Measurements from ENCODE around the gene TMEM91. TPM values are rescaled to one million over a fixed set of nuclear protein-coding genes. Genes with fewer than 3 reads are reported as not detected.

The TMEM91 gene
- total and polyA plus RNA-seq, 9 of the 15 experiments (the other 6 are each of a cell fraction or from before 2014, with no cell fraction given): 1.2 to 5.2 (median 2.7) TPM

- TF ChIP-seq ZNF512 (tag; IDR thresholded peaks at IDR 0.05) (no peak), FOXK1 (CRISPR knock-in tag; IDR thresholded peaks at IDR 0.05; ENCODE audit: borderline replicate concordance) (no peak), FOXJ3 (CRISPR knock-in tag; IDR thresholded peaks at IDR 0.05) (no peak), DIDO1 (tag; IDR thresholded peaks at IDR 0.05; ENCODE audit: low read depth) (no peak), TRIM28 (IDR thresholded peaks at IDR 0.05) (no peak), ZNF140 (CRISPR knock-in tag; IDR thresholded peaks at IDR 0.05) (no peak), LCOR (CRISPR knock-in tag; IDR thresholded peaks at IDR 0.05) (no peak), BRD9 (IDR thresholded peaks at IDR 0.05; ENCODE audit: low read depth, partially characterized antibody) (peak; percentile 59), E2F6 (IDR thresholded peaks at IDR 0.05; ENCODE audit: borderline replicate concordance in 1 of 2, extremely low read depth in 1 of 2, insufficient read depth in 1 of 2, insufficient read length in 1 of 2, low read depth in 1 of 2, low read length in 1 of 2, poor library complexity in 1 of 2, severe bottlenecking in 1 of 2) (no peak), MCM5 (IDR thresholded peaks at IDR 0.05; ENCODE audit: low read depth) (no peak), SMARCA4 (IDR thresholded peaks at IDR 0.05) (no peak), LEF1 (IDR thresholded peaks at IDR 0.05) (no peak), MCM2 (IDR thresholded peaks at IDR 0.05; ENCODE audit: low read depth) (no peak), NFRKB (IDR thresholded peaks at IDR 0.05; ENCODE audit: low read depth) (0 out of 2 replicates have a peak, but pooled peaks have one; percentile 19), PREB (CRISPR knock-in tag; IDR thresholded peaks at IDR 0.05) (no peak), PKNOX1 (IDR thresholded peaks at IDR 0.05) (no peak), ATF2 (CRISPR knock-in tag; IDR thresholded peaks at IDR 0.05) (no peak), RBM25 (IDR thresholded peaks at IDR 0.05; ENCODE audit: low read depth, low read length, severe bottlenecking) (peak; percentile 59), MTA3 (IDR thresholded peaks at IDR 0.05; ENCODE audit: borderline replicate concordance) (peak; percentile 9; the same call in 1 of the 2 replicates), RCOR1 (IDR thresholded peaks at IDR 0.05; ENCODE audit: borderline replicate concordance in 1 of 2, low read depth in 2 of 2, low read length in 2 of 2) (peak in 1 of 2 experiments; percentile 49; a peak in 1 of 4 replicates), SIN3A (IDR thresholded peaks at IDR 0.05; ENCODE audit: borderline replicate concordance in 2 of 2, control insufficient read depth in 1 of 2, low read depth in 2 of 2, low read length in 2 of 2) (peak in 1 of 2 experiments; percentile 5; a peak in 1 of 4 replicates), BRD4 (IDR thresholded peaks at IDR 0.05) (peak; percentile 64; the same call in 1 of the 2 replicates)
Observed at GRCh38 chr19:41364524-41365391, 11.6 kb upstream of the TMEM91 start (continued).

All from K562 (cell line).